Tibial artery (tissue), 4 donors: ENCODE data around the gene RUVBL1.

Source experiments
- DNase-seq, 2 donors: peaks; one replicate each; pipeline ENCODE4 v3.0.0-alpha.2; 2019
- H3K27ac ChIP-seq, 2 donors: fragments of 200-600 bp; sonication (generic) in 1 of 2; 1 replicate in 1 of 2; 2 replicates in 1 of 2; pipeline ENCODE4 v1.5.1; 2018 to 2019; ENCODE audit warnings: mild to moderate bottlenecking in 1 of 2
- H3K27me3 ChIP-seq, 2 donors: fragments of 200-600 bp; sonication (generic) in 1 of 2; one replicate each; pipeline versions ENCODE4 v1.5.1 to v1.6.0; 2016 to 2019
- H3K36me3 ChIP-seq, 3 donors: fragments of 200-600 bp; sonication (generic) in 2 of 3; one replicate each; pipeline ENCODE4 v1.5.1; 2016 to 2019; ENCODE audit warnings: mild to moderate bottlenecking in 2 of 3
- H3K4me1 ChIP-seq, 4 donors: fragments of 200-600 bp; sonication (generic) in 2 of 4; 1 replicate in 3 of 4; 2 replicates in 1 of 4; pipeline ENCODE4 v1.5.1; 2016 to 2019
- H3K4me3 ChIP-seq, 2 donors: fragments of 200-600 bp; sonication (generic) in 1 of 2; 1 replicate in 1 of 2; 2 replicates in 1 of 2; pipeline ENCODE4 v1.5.1; 2018 to 2019; ENCODE audit warnings: mild to moderate bottlenecking in 2 of 2
- H3K9me3 ChIP-seq, 3 donors: fragments of 200-600 bp; sonication (generic) in 1 of 3; one replicate each; pipeline ENCODE4 v1.5.1; 2016 to 2019
- CTCF ChIP-seq, 2 experiments: fragments of 200-600 bp in 1 of 2; fragments of 450-650 bp in 1 of 2; IDR thresholded peaks; one replicate each; pipeline ENCODE4 v1.5.1; 2017 to 2019; ENCODE audit warnings: antibody characterized with exemption in 2 of 2, mild to moderate bottlenecking in 1 of 2, moderate library complexity in 1 of 2
- intact Hi-C: fragments of 100-400 bp; cut with DNase I; formaldehyde crosslinking; loops from one replicate; pipeline ENCODE4 v1.15.0; 2023; ENCODE audit warnings: low total_unique reads

The RUVBL1 gene

DNA sequence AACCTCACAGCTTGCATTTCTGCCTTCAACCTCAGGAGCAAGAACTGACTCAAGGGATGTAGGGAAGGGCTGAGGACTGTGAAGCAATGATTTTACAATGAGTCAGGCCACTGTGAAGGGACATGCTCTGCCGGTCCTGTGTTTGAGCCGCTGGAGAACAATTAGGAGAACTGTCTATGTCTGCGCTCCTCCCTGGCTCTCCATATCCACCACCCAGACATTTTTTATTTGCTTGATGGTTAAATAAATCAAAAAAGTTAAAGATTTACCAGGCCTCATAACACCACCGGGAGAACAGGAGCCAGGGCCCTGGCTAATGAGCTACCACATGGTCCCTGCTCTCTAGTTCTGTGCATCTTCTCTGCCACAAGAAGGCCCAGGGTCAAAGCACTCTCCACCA, 41.8 kb downstream of the RUVBL1 start:
- Histone ChIP-seq H3K9me3 (no peaks in the 10 kb centered on the region), H3K4me1 (peaks cover 0 to 19% (median 12%) of the 10 kb centered on the region in 4 donors), H3K4me3 (no peak overlapping the region), H3K36me3 (peaks cover 0 to 53% (median 18%) of the 10 kb centered on the region in 3 donors), H3K27ac (no peak overlapping the region), H3K27me3 (no peaks in the 10 kb centered on the region)
- no peak for DNase-seq
- TF ChIP-seq CTCF (IDR thresholded peaks at IDR 0.05), result no peak
- intact Hi-C loops, result no loop called here

- TF ChIP-seq CTCF (IDR thresholded peaks at IDR 0.05), result no peak
- DNase-seq, result no peak
- Histone ChIP-seq H3K9me3 (no peaks in the 10 kb centered on the region), H3K4me3 (no peak overlapping the region), H3K4me1 (peaks cover 0 to 25% (median 17%) of the 10 kb centered on the region in 4 donors), H3K36me3 (peaks cover 0 to 46% (median 12%) of the 10 kb centered on the region in 3 donors), H3K27ac (no peak overlapping the region), H3K27me3 (no peaks in the 10 kb centered on the region)
- intact Hi-C loops, result no loop called here
These were observed 42.4 kb downstream of the RUVBL1 start for GRCh38 chr3:128081226-128081625.

- Histone ChIP-seq H3K4me3 (no peak overlapping the region), H3K36me3 (peaks cover 0 to 42% (median 7%) of the 10 kb centered on the region in 3 donors), H3K27me3 (no peaks in the 10 kb centered on the region), H3K27ac (no peak overlapping the region), H3K9me3 (no peaks in the 10 kb centered on the region), H3K4me1 (peaks cover 0 to 30% (median 23%) of the 10 kb centered on the region in 4 donors)
- TF ChIP-seq CTCF (IDR thresholded peaks at IDR 0.05), result no peak
- no peak for DNase-seq
- intact Hi-C loops, result no loop called here
These were observed 43.1 kb downstream of the RUVBL1 start for GRCh38 chr3:128080323-128081080.

GRCh38 chr3:128079823-128080222, 43.8 kb downstream of the RUVBL1 start:
- Histone ChIP-seq H3K4me3 (no peak overlapping the region), H3K9me3 (no peaks in the 10 kb centered on the region), H3K27ac (no peak overlapping the region), H3K27me3 (no peaks in the 10 kb centered on the region), H3K36me3 (peaks cover 0 to 42% (median 7%) of the 10 kb centered on the region in 3 donors), H3K4me1 (peaks cover 0 to 34% (median 26%) of the 10 kb centered on the region in 4 donors)
- intact Hi-C loops, result loop anchor here (5.0 to 10.0 kb wide), 4 partner anchors 45 to 525 kb away; partner anchors contain the start of gene RUVBL1
- TF ChIP-seq CTCF (IDR thresholded peaks at IDR 0.05), result no peak
- DNase-seq, result no peak

- Histone ChIP-seq H3K36me3 (peaks cover 0 to 42% (median 7%) of the 10 kb centered on the region in 3 donors), H3K27ac (no peak overlapping the region), H3K4me1 (peaks cover 0 to 26% (median 19%) of the 10 kb centered on the region in 4 donors), H3K27me3 (no peaks in the 10 kb centered on the region), H3K4me3 (no peak overlapping the region), H3K9me3 (no peaks in the 10 kb centered on the region)
- intact Hi-C loops, result loop anchor here (5.0 to 10.0 kb wide), 4 partner anchors 46 to 526 kb away; partner anchors contain the start of gene RUVBL1
- DNase-seq, result no peak
- no peak for TF ChIP-seq CTCF (IDR thresholded peaks at IDR 0.05)
These were observed 44.7 kb downstream of the RUVBL1 start for GRCh38 chr3:128078875-128079274.
